D341Med (cell line): ENCODE results near the gene B4GALT2.

Experiments used
- DNase-seq: peaks from one replicate; pipeline ENCODE4 v3.0.0; 2012; ENCODE audit warnings: low spot score

The B4GALT2 gene

GRCh38 chr1:43978551-43979260, at the start of gene B4GALT2:
Gene B4GALT2 (plus strand): TSS chr1:43979210. CDS start chr1:43981161, 1,951 bp downstream.
- DNase-seq, result peak; percentile 91

GRCh38 chr1:43930168-43930948, 48.7 kb upstream of the B4GALT2 start:
- peak; percentile 57 for DNase-seq

DNA sequence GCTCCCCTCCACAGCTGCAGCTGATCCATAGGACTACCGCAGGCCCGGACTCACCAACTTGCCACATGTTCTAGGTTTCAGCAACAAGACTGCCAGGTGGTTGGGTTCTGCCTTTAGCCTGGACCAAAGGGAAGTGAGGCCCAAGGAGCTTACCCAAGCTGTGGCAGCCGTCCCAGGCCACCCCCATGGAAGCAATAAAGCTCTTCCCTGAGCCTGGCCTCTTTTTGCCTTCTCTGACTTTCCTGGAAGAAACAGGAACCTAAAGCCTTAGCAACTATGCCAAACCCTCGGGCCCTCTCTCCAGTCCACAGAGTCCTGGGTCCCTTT, 48.1 kb upstream of the B4GALT2 start:
- no peak for DNase-seq

DNA sequence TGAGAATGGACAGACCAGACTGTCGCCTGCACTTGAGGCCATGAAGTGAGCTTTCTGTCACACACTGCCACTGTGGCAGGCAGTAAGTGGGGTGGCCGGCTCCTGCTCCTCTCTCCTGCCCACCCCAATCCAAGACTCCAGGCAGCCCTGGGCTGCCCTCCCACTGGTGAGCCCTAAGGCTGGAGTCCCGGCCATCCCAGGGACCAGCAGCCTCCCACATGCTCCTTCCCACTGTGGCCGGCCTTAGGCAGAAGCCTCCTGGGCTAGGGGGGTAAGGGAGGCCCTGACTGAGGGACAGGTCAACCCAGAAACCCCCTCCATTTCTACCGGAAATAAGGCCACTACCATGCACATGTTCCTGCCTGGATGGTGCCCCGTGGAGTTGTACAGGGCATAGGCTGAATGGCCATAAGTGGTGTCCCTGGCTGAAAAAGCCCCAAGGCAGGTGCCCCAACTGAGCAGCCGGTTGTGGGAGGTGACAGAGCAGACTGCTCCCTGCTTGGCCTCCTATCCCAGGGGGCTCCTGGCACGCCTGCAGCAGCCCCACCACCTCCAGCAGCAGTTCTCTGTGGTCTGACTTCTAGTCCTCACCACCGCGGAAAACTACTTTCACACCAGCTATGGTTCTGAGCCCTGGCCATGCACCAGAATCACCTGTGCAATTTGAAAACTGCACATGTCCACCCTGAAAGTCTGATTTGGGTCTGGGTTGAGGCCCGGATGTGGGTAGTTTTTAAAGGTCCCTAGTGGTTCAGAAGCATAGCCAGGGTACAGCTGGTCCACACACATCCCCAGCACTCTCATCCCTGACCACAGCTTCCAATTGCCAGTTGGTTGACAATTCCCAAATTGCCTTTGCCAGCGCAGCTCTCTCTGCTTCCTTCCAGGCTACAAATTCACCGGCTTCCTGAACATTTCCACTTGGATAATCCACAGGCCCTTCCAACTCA, 47.0 kb upstream of the B4GALT2 start:
- no peak for DNase-seq

DNA sequence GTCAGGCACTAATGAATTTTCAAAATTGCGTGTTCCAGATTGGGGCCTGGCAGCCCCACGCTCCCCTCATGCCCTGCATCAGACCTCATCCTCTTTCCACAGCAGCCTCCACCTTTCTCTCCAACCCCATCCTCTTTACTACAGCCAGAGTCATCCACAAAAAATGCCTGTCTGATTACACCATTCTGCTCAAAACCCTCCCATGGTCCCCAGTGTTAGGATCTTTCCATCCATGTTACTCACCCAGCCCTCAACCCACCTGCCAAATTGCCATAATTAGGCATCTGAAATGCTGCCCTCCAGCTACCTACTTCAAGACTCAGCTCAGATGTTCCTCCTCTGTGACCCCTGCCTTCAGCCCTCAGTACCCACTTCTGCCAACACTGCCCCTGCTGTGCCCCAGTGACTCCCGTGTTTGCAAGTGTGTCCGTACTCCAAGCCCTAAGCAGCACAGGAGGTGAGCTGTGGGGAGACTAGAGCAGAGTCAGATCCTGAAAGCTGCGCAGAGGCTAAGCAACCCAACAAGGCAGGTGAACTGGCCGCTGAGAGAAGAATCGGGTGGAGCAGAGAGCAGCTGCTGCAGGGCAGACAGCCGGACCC, 46.1 kb upstream of the B4GALT2 start:
- no peak for DNase-seq

DNA sequence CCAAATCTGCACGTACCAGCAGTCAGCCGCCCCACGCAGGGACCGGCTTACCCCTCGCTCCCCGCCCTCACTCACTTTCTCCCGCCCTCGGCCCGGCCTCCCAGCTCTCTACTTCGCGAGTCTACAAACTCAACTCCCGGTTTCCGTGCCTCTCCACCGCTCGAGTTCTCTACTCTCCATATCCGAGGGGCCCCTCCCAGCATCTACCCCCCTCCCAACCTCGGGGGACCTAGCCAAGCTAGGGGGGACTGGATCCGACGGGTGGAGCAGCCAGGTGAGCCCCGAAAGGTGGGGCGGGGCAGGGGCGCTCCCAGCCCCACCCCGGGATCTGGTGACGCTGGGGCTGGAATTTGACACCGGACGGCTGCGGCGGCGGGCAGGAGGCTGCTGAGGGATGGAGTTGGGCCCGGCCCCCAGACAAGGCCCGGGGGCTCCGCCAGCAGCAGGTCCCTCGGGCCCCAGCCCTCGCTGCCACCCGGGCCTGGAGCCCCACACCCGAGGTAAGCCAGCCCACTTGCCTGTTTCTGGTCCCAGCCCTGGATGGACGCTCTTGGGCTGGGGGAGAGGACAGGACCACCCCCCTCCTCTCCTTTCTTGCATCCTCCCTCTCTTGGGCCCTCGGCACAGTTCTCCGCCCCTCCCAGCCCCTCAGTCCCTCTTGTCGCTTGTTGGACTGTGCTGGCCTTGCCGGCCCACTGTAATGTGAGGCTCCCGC, 45.5 kb upstream of the B4GALT2 start, which contains the start of gene ARTN:
ARTN (plus strand) TSS at position 416 of the 715 bp plus-strand sequence. CDS start 1,856 bp downstream, outside the sequence.
- DNase-seq, result no peak

DNA sequence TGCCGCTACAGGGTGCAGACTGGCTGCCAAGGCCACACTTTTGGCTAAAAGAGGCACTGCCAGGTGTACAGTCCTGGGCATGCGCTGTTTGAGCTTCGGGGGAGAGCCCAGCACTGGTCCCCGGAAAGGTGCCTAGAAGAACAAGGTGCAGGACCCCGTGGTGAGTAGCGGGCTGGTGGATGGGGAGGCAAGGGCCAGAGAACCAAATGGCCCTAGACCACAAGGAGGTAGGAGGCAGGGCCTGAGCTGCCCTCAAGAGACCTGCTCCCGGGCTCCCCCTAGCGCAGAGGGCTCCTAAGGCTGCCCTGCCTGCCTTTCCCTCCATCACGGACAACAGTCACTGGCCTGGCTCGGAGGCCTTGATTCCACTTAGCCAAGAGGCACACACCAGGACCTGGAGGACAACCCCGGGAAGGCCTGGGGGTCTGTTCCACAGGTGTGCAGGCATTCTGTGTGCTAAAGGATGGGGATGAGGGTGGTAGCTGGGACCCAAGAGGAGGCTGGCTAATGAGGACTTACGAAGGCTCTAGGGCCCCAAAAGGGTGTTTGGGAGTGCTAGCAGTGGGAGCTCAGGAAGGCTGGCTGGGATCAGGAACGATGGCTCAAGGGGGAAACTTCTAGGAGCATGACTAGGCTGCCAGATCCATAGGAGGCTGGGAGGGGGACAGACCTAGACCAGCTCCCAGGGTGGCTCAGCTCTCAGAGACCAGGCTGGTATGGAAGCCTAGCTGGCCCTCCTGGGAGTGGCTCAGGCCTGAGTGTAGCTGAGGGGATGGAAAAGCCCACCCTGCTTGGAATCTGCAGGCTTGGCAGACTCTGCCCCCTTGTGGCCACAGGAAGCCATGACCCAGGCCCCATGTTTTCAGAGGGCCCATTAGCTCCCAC, 44.7 kb upstream of the B4GALT2 start:
- peak; percentile 84 for DNase-seq

- DNase-seq, result no peak
These were observed 44.1 kb upstream of the B4GALT2 start for GRCh38 chr1:43934986-43935324.

GRCh38 chr1:43935711-43936427, 43.1 kb upstream of the B4GALT2 start:
- no peak for DNase-seq

GRCh38 chr1:43936431-43937151, 42.4 kb upstream of the B4GALT2 start:
- DNase-seq, result no peak

DNA sequence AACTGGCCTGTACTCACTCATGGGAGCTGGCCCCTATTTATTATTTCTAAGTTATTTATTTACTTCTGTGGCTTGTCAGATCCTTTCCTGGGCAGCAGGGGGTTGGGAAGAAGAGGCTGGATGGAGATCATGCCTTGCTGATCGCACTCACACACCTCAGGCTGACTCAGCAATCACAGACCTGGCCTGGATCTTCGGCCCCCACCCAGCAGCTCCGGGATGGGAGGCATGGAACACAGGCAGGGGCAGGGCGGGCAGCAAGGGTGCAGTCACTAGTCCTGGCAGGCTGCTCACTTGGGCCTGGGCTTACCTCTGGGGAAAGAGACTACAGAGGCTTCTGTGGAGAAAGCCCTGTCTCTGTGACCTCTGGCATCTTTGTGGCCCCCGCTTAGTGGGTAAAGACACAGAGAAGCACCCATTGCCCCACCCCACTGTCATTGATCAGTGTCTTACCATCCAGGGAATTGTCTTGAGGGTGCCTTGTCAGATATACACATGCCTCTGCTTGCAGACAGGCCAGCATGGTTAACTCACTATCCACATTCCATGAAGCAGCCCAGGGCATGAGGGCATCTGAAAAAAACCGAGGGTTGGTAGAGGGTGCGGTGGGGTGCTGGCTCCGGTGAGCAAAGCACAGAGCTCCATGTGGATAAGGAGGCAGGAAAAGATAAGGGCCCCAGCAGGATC, 41.7 kb upstream of the B4GALT2 start:
- no peak for DNase-seq

DNA sequence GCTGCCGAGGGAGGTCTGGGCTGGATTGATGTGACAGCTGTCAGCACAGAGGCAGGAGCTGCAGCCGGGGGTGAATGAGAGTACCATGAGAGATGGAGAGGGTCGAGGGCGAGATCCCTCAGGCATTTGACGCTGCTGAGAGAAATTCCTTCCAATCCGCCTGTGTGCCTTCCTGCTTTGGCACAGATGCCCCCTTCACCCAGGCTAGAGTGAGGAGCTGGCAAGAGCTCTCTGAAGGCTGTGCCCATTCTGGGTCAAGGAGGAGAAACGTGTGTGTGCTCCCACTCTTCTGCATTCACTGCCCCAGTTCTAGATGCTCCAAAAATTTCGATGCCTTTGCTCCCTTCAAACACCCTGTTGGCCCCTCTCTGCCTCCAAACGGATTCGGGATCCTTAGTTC, 40.6 kb upstream of the B4GALT2 start:
- no peak for DNase-seq

DNA sequence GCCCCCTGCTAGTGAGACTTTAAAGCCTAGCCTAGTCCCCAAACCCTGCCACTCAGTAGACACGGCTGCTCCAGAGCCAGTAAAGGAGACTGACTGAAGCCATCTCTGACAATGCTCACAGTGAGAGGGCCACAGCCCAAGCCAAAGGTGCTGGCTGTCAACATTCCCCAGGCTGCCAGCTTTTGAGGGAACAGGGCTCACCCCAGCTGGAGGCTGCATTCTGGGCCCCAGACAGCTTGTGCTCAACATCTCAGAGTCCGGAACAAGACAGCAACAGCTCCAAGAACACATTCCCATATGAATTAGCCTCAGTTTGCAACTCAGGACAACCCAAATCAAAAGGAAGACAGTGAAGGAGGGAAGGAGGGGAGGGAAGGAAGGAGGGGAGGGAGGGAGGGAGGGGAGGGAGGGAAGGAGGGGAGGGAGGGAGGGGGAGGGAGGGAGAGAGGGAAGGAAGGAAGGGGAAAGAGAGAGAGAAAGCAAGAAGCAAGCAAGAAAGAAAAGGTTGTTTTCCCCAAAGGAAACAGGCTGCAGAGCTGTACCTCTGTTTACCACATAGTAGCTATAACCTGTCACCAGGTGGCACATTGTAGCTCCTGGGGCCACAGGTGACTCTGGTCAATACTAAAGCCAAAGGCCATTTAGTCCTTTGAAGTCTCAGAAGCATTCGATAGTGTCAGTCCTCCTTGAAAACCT, 40.0 kb upstream of the B4GALT2 start:
- no peak for DNase-seq

DNA sequence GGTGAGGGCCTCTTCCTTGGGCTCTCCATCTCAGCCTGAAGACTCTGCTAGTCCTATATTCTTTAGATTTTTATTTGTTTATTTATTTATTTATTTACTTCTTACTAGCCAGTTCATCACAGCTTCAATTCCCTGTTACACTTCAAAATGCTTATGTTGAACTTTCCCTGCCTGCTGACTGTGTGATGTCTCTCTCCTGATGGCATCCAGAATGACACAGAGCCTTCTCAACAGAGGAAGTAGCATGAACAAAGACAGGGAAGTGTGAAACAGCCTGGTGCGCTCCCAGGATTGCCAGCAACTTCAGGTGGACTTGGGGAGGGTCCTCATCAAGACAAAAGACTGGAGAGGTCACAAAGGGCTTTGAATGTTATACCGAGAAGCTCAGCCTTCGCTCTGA, 36.6 kb upstream of the B4GALT2 start:
- DNase-seq, result no peak

DNA sequence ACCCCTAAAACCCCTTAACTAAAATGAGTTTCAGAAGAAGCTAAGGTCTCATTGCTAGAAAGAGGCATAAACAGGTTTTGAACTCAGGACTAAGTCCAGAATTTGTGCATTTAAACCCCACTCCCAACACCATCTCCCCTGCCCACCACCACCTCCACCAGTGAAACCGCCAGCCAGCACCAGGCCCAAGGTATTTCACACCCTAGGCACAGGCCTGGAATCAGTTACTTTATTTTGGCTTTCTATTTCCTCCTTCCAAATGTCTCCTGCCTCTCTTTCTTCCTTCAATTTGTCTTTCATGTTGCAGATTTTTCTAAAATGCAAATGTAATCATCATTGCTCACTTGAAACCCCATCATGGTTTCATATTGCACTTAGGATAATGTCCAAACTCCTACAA, 34.1 kb upstream of the B4GALT2 start:
- DNase-seq, result no peak

DNA sequence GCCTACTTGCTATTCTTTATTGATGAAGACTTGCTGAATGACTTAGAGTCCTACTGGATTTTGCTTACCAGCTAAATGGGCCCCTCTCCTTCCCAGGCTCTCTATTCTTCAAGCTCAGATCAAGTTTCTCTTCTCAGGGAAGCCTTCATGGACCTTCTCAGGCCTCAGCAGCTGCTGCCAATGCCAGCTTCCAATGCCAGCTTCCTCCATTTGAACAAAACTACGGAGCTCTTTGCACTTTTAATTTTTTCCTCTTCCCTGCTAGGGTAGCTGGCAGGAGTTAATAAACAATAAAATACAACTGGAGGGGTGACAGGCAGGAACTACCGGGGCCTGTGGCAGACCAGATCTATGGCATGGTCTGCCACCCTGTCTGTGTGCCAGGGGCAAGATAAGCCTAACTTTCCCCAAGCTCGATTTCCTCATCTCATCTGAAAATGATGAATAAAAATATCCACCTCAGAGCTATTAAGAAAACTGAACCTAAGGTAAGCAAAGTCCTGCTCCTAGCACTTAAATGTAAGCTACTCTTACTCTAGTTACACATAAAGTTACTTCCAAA, 33.3 kb upstream of the B4GALT2 start:
- DNase-seq, result no peak

DNA sequence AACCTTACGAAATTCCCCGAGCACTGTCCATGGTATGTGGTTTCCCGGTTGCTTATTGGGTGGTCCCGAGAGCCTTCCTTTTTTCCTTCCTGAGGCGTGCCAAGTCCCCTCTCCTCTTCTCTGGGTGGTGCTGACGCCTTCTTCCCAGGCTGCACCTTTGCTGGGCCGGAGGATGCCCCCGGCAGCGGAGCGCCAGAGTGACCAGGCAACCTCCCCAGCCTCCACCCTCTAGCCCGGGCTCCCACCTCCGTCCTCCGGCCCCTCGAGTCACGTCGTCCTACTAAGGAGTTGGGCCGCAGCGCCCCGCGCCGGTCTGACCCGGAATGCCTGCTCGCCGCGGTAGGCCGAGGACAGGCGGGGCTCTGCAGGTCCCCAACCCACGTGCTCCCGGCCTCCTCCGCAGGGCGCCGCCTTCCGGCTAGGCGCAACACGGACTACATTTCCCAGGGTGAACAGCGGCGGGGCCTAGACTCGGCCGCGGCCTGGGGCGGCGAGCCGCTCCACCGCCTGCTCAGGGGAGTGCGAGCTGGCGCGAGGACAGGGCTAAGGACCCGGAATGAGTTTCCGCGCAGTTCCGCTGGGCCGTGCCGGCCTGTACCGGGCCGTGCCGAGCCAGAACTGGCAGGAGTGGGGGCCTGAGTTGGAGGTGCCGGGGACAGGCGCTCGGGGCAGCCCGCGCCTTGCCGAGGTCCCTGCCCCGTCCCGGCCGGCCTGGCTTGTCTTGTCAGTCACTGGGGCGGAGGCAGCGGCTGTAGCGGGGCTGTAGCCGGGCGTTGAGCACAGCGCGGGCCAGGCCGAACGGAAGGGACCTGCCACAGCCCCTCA, 32.6 kb upstream of the B4GALT2 start, which contains the start of gene IPO13:
IPO13 (plus strand) TSS at position 715 of the 825 bp plus-strand sequence. CDS start 651 bp downstream, outside the sequence.
- DNase-seq, result peak; percentile 97
